Fibroblast of lung (primary cell): ENCODE measurements around the gene NFKBIE. TPM values are rescaled to one million over a fixed set of nuclear protein-coding genes. Genes with fewer than 3 reads are reported as not detected.

ENCODE experiments used
- DNase-seq, 2 donors: peaks; one replicate each; pipeline versions ENCODE4 v3.0.0 to v3.0.0-alpha.2; 2010; ENCODE audit warnings: low read depth in 2 of 2
- H2AFZ ChIP-seq: 2 replicates; pipeline ENCODE4 v1.5.1; 2012; ENCODE audit warnings: low read length, control low read depth, inconsistent platforms
- H3K27ac ChIP-seq: 2 replicates; pipeline ENCODE4 v1.5.1; 2011; ENCODE audit warnings: low read length, control low read depth; ENCODE audit not compliant: insufficient read depth
- H3K27me3 ChIP-seq: 2 replicates; pipeline ENCODE4 v1.5.1; 2011; ENCODE audit warnings: mild to moderate bottlenecking, low read length; ENCODE audit not compliant: control insufficient read depth, insufficient read depth
- H3K36me3 ChIP-seq: 2 replicates; pipeline ENCODE4 v1.5.1; 2011; ENCODE audit warnings: low read length; ENCODE audit not compliant: control insufficient read depth, insufficient read depth
- H3K4me1 ChIP-seq: 2 replicates; pipeline ENCODE4 v1.5.1; 2011; ENCODE audit warnings: low read length; ENCODE audit not compliant: control insufficient read depth, insufficient read depth; ENCODE audit errors: extremely low read depth
- H3K4me2 ChIP-seq: 2 replicates; pipeline ENCODE4 v1.5.1; 2011; ENCODE audit warnings: low read length, control low read depth; ENCODE audit not compliant: insufficient read depth; ENCODE audit errors: extremely low read depth
- H3K4me3 ChIP-seq, 4 experiments: fragments of 200-600 bp in 1 of 4; sonication (generic) in 1 of 4; replicated peaks in 1 of 4; 2 replicates each; pipeline ENCODE4 v1.5.1; 2011 to 2016; ENCODE audit warnings: low read length in 4 of 4, low read depth in 3 of 4, mild to moderate bottlenecking in 3 of 4, control low read depth in 2 of 4, inconsistent platforms in 1 of 4, mixed read lengths in 1 of 4; ENCODE audit not compliant: insufficient read depth in 1 of 4; ENCODE audit errors: control extremely low read depth in 1 of 4
- H3K79me2 ChIP-seq: 2 replicates; pipeline ENCODE4 v1.5.1; 2012; ENCODE audit warnings: mild to moderate bottlenecking, low read length, inconsistent platforms; ENCODE audit not compliant: control insufficient read depth, insufficient read depth
- H3K9ac ChIP-seq: 2 replicates; pipeline ENCODE4 v1.5.1; 2011; ENCODE audit warnings: mild to moderate bottlenecking, low read length, control low read depth; ENCODE audit not compliant: insufficient read depth
- H3K9me3 ChIP-seq: 2 replicates; pipeline ENCODE4 v1.5.1; 2012; ENCODE audit warnings: low read depth, low read length; ENCODE audit not compliant: control insufficient read depth, insufficient read depth
- H4K20me1 ChIP-seq: 2 replicates; pipeline ENCODE4 v1.5.1; 2011; ENCODE audit warnings: low read length; ENCODE audit not compliant: control insufficient read depth, insufficient read depth; ENCODE audit errors: extremely low read depth
- EZH2 ChIP-seq: IDR thresholded peaks from 2 replicates; pipeline ENCODE4 v1.5.1; 2012; ENCODE audit warnings: low read length, control low read depth, mild to moderate bottlenecking; ENCODE audit errors: missing control alignments
- polyA plus RNA-seq, 2 donors: library from polyadenylated mRNA; depleted of rRNA in 1 of 2; stranded (reverse) in 1 of 2; unstranded in 1 of 2; fragments of >200 nt; gene quantifications; 2 replicates each; pipeline ENCODE4 v1.2.1, GENCODE V29; 2011 to 2012; ENCODE audit warnings: missing spikeins in 1 of 2
- total RNA-seq: library from RNA; depleted of rRNA; stranded (reverse); fragments of >200 nt; gene quantifications from 2 replicates; pipeline ENCODE4 v1.2.1, GENCODE V29; 2014
- TF ChIP-seq, protein P1 (sequence below), 2 donors: IDR thresholded peaks in 1 of 2; conservative IDR thresholded peaks in 1 of 2; 1 replicate in 1 of 2; 2 replicates in 1 of 2; pipeline ENCODE4 v1.5.1; 2011 to 2012; ENCODE audit warnings: low read length in 2 of 2, control low read depth in 1 of 2, inconsistent platforms in 1 of 2, low read depth in 1 of 2, mild to moderate bottlenecking in 1 of 2

The NFKBIE gene
- total and polyA plus RNA-seq, 2 donors (not counting 1 experiment from before 2014, with no cell fraction given) = 1.6 to 5.4 TPM

DNA sequence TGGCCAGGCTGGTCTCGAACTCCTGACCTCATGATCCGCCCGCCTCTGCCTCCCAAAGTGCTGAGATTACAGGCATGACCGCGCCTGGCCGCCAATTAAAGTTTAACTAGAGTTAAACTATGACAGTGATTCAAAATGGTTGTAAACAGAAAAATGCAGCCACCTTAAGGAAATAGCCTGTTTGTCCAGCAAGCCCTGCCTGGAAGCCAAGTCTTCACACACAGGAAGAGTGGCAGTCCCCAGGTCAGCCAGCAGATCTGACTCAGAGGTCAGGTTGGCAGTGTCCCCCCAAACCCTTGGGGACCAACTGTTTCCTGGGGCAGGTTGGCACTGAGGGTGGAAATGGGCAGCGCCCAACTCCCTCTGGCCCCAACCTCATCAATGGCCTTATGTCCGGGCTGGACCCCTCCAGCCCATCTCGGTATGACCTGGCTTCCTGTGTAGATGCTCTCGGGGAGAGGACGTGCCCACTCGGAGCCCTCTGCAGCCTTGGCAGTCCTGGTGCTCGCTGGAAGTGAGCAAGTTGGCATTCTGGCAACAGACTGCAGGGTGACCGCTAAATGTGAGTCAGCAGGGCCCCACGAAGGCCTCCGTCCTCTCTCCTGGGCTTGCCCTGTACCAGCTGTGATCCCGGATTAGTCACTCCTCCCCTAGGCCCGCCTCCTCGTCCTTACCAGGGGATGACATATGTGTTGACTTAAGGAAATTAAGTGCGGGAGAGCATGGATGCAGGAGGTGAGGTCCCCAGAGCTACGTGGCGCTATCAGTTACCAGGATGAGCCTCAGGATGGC, 28.1 kb downstream of the NFKBIE start:
- Histone ChIP-seq H4K20me1 (no peaks in the 10 kb centered on the region), H3K79me2 (no peaks in the 10 kb centered on the region), H3K9ac (peak overlapping the region; percentile 83), H3K9me3 (no peaks in the 10 kb centered on the region), H3K27me3 (no peaks in the 10 kb centered on the region), H3K36me3 (peaks cover 1% of the 10 kb centered on the region), H3K4me2 (peak overlapping the region; percentile 69), H3K4me1 (peaks cover 18% of the 10 kb centered on the region), H3K4me3 (peak overlapping the region; percentile 52 to 73 (median 57)), H3K27ac (peak overlapping the region; percentile 83), H2AFZ (peak overlapping the region; percentile 58)
- TF ChIP-seq EZH2 = no peak
- TF ChIP-seq, protein P1, sequence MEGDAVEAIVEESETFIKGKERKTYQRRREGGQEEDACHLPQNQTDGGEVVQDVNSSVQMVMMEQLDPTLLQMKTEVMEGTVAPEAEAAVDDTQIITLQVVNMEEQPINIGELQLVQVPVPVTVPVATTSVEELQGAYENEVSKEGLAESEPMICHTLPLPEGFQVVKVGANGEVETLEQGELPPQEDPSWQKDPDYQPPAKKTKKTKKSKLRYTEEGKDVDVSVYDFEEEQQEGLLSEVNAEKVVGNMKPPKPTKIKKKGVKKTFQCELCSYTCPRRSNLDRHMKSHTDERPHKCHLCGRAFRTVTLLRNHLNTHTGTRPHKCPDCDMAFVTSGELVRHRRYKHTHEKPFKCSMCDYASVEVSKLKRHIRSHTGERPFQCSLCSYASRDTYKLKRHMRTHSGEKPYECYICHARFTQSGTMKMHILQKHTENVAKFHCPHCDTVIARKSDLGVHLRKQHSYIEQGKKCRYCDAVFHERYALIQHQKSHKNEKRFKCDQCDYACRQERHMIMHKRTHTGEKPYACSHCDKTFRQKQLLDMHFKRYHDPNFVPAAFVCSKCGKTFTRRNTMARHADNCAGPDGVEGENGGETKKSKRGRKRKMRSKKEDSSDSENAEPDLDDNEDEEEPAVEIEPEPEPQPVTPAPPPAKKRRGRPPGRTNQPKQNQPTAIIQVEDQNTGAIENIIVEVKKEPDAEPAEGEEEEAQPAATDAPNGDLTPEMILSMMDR (conservative IDR thresholded peaks at IDR 0.05 in 1 of 2, IDR thresholded peaks at IDR 0.05 in 1 of 2; ENCODE audit: low read depth in 1 of 2, low read length in 2 of 2) = no peak
- peak; percentile 95 to 96 for DNase-seq

DNA sequence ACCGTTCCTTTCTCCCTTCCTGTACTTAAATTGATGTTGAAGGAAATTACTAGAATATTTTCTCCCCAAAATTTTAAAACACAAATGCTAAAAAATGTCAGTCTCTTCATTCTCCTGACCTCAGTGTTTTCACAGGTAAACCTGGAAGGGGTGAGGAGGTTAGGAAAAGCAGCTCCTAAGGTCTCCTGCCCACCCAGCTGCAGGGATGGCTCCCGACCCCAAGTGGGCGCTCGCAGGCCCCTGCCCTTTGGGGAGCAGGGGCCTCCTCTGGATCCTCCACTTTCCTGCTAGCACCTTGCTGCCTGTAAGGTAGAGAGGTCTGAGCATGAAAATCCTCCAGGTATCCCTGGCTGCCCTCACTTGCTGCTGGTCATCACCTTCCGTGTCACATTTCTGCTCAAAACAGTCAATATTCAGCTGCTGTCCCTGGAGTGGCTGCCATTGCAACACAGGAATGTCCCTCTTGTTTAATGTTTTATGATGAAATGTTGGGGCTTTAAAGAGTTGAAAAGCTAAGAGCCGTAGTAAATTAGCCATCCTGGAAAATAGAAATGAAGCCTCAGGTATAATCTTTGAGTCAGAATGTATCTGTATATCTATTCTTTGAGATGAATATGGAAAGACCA, 29.3 kb downstream of the NFKBIE start:
- Histone ChIP-seq H4K20me1 (no peaks in the 10 kb centered on the region), H3K27ac (no peak overlapping the region), H3K4me1 (peaks cover 18% of the 10 kb centered on the region), H3K36me3 (peaks cover 4% of the 10 kb centered on the region), H3K4me2 (no peak overlapping the region), H3K4me3 (no peak overlapping the region), H3K9ac (no peak overlapping the region), H3K9me3 (no peaks in the 10 kb centered on the region), H2AFZ (no peak overlapping the region), H3K27me3 (no peaks in the 10 kb centered on the region), H3K79me2 (no peaks in the 10 kb centered on the region)
- TF ChIP-seq EZH2 = no peak
- TF ChIP-seq, protein P1 (conservative IDR thresholded peaks at IDR 0.05 in 1 of 2, IDR thresholded peaks at IDR 0.05 in 1 of 2; ENCODE audit: low read depth in 1 of 2, low read length in 2 of 2) = no peak
- no peak for DNase-seq

DNA sequence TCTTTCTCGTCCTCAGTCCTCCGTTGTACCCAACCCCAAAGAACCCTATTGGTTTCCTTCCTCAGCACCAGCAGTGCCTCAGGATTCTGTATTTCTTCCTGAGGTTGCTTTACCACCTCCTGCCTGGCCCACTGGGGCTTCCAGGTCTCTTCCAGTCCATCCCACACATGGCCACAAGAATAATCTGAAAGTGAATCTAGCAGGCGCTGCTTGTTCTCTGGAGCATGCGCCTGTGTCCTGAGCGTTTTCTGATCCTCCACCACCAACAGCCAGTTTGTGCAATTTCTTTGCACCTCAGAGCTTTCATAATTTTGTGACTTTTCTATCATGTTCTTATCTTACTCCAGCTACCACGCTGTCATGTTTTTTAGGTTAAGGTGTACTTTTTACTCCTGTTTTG, 30.1 kb downstream of the NFKBIE start:
- Histone ChIP-seq H3K27me3 (no peaks in the 10 kb centered on the region), H3K4me2 (no peak overlapping the region), H3K79me2 (no peaks in the 10 kb centered on the region), H3K9ac (no peak overlapping the region), H3K36me3 (peaks cover 4% of the 10 kb centered on the region), H3K9me3 (no peaks in the 10 kb centered on the region), H3K4me1 (peaks cover 18% of the 10 kb centered on the region), H4K20me1 (no peaks in the 10 kb centered on the region), H3K4me3 (no peak overlapping the region), H3K27ac (no peak overlapping the region), H2AFZ (no peak overlapping the region)
- TF ChIP-seq EZH2 = no peak
- TF ChIP-seq, protein P1 (conservative IDR thresholded peaks at IDR 0.05 in 1 of 2, IDR thresholded peaks at IDR 0.05 in 1 of 2; ENCODE audit: low read depth in 1 of 2, low read length in 2 of 2) = no peak
- DNase-seq = peak in 1 of 2 donors; percentile 17
